OCI-LY3 (cell line): Measurements from ENCODE around the gene EZH1.
"Not testable (repeated sequence)": the region's sequence is repeated elsewhere in the genome, so short reads cannot be mapped to it uniquely, and the experiment has no call there.

Experiments used
- H2AFZ ChIP-seq: fragments of 200-600, 300-600 bp; shearing (Covaris generic); 2 replicates; pipeline ENCODE4 v1.6.0; 2014; ENCODE audit warnings: antibody characterized with exemption, low read depth, low read length
- H3K27ac ChIP-seq: fragments of 200-600, 300-600 bp; sonication (generic); 2 replicates; pipeline ENCODE4 v1.5.1; 2014; ENCODE audit warnings: mild to moderate bottlenecking, low read length, moderate library complexity, mixed read lengths
- H3K27me3 ChIP-seq: fragments of 200-600, 300-600 bp; sonication (generic); 2 replicates; pipeline ENCODE4 v1.6.1; 2014; ENCODE audit warnings: low read depth, low read length, mixed read lengths
- H3K36me3 ChIP-seq: fragments of 200-600, 300-600 bp; sonication (generic); replicated peaks from 2 replicates; pipeline ENCODE3; 2014; ENCODE audit warnings: low read depth, low read length, mixed read lengths
- H3K4me1 ChIP-seq: fragments of 300-600, 200-600 bp; sonication (generic); 2 replicates; pipeline ENCODE4 v1.6.1; 2014; ENCODE audit warnings: low read length, mixed read lengths
- H3K4me2 ChIP-seq: fragments of 200-600, 300-600 bp; sonication (generic); 2 replicates; pipeline ENCODE4 v1.6.1; 2014; ENCODE audit warnings: low read length, mixed read lengths
- H3K4me3 ChIP-seq: fragments of 300-600, 200-600 bp; sonication (generic); 2 replicates; pipeline ENCODE4 v1.5.1; 2014; ENCODE audit warnings: antibody characterized with exemption, mild to moderate bottlenecking, low read length, moderate library complexity
- H3K79me2 ChIP-seq: fragments of 300-600, 200-600 bp; shearing (Covaris generic); 2 replicates; pipeline ENCODE4 v1.6.1; 2014; ENCODE audit warnings: mild to moderate bottlenecking, low read length, mixed read lengths
- H3K9ac ChIP-seq: fragments of 300-600, 200-600 bp; shearing (Covaris generic); 2 replicates; pipeline ENCODE4 v1.6.0; 2014; ENCODE audit warnings: mild to moderate bottlenecking, low read length, moderate library complexity
- H3K9me3 ChIP-seq: fragments of 200-600, 300-600 bp; shearing (Covaris generic); 2 replicates; pipeline ENCODE4 v1.6.1; 2014; ENCODE audit warnings: low read length, mixed read lengths; ENCODE audit not compliant: insufficient read depth
- H4K20me1 ChIP-seq: fragments of 200-600, 300-600 bp; sonication (generic); 2 replicates; pipeline ENCODE4 v1.6.1; 2016; ENCODE audit warnings: low read length, mixed read lengths; ENCODE audit not compliant: insufficient read depth
- CTCF ChIP-seq: fragments of 200-600, 300-600 bp; sonication (generic); IDR thresholded peaks from 2 replicates; pipeline ENCODE4 v1.5.1; 2014; ENCODE audit warnings: antibody characterized with exemption, low read length, low read depth
- EZH2phosphoT487 ChIP-seq: fragments of 200-600 bp; shearing (Covaris generic); IDR thresholded peaks from 2 replicates; pipeline ENCODE4 v1.6.1; 2018; ENCODE audit warnings: antibody characterized with exemption, mixed run types, low read depth

The EZH1 gene

GRCh38 chr17:42743595-42744282 lies 1.1 kb downstream of the EZH1 start:
- Histone ChIP-seq H3K4me3 (peak overlapping the region; percentile 91), H3K79me2 (peaks cover 29% of the 10 kb centered on the region), H3K9me3 (peaks cover 4% of the 10 kb centered on the region; the same call in 1 of the 2 replicates), H4K20me1 (no peaks in the 10 kb centered on the region), H3K9ac (peak overlapping the region; percentile 81), H3K4me1 (peaks cover 13% of the 10 kb centered on the region), H3K36me3 (no peaks in the 10 kb centered on the region), H3K27ac (peak overlapping the region; percentile 70), H2AFZ (peak overlapping the region; percentile 41; the same call in 1 of the 2 replicates), H3K27me3 (no peaks in the 10 kb centered on the region), H3K4me2 (peak overlapping the region; percentile 99)
- TF ChIP-seq CTCF = no peak
- no peak for TF ChIP-seq EZH2phosphoT487

- peaks cover 29% of the 10 kb centered on the region for H3K79me2 ChIP-seq
- H2AFZ ChIP-seq, H3K4me2 ChIP-seq, H3K27me3 ChIP-seq, H3K9me3 ChIP-seq, H3K9ac ChIP-seq, H3K36me3 ChIP-seq, H3K4me3 ChIP-seq, H3K27ac ChIP-seq, H4K20me1 ChIP-seq: not testable (repeated sequence)
- peaks cover 13% of the 10 kb centered on the region for H3K4me1 ChIP-seq
These were observed 1.9 kb downstream of the EZH1 start for GRCh38 chr17:42742916-42743315.

GRCh38 chr17:42740699-42741098 lies 4.1 kb downstream of the EZH1 start:
- Histone ChIP-seq H3K9me3 (peaks cover 4% of the 10 kb centered on the region; the same call in 1 of the 2 replicates), H3K4me1 (peaks cover 13% of the 10 kb centered on the region), H3K79me2 (peaks cover 29% of the 10 kb centered on the region), H3K27me3 (no peaks in the 10 kb centered on the region), H3K36me3 (no peaks in the 10 kb centered on the region), H2AFZ (no peak overlapping the region), H3K9ac (no peak overlapping the region), H3K4me2 (no peak overlapping the region), H3K27ac (no peak overlapping the region), H3K4me3 (no peak overlapping the region), H4K20me1 (no peaks in the 10 kb centered on the region)
- TF ChIP-seq EZH2phosphoT487 (no peak), CTCF (no peak)

GRCh38 chr17:42725143-42725542 lies 19.7 kb downstream of the EZH1 start:
- Histone ChIP-seq H3K79me2 (no peaks in the 10 kb centered on the region), H3K27ac (no peak overlapping the region), H3K9ac (no peak overlapping the region), H3K4me2 (no peak overlapping the region), H3K27me3 (no peaks in the 10 kb centered on the region), H3K4me1 (no peaks in the 10 kb centered on the region), H4K20me1 (no peaks in the 10 kb centered on the region), H3K36me3 (peaks cover 28% of the 10 kb centered on the region), H2AFZ (no peak overlapping the region), H3K4me3 (no peak overlapping the region), H3K9me3 (no peaks in the 10 kb centered on the region)
- TF ChIP-seq CTCF = no peak
- TF ChIP-seq EZH2phosphoT487 = no peak
